ENCODE results near the gene SFTA2. TPM values are rescaled to one million over a fixed set of nuclear protein-coding genes. Genes with fewer than 3 reads are reported as not detected.

Gene SFTA2
- total and polyA plus RNA-seq, 10 of the 15 experiments (the other 5 are each of a cell fraction or from before 2014, with no cell fraction given), result 0.15 to 0.92 (median 0.33) TPM; not detected in 4

DNA sequence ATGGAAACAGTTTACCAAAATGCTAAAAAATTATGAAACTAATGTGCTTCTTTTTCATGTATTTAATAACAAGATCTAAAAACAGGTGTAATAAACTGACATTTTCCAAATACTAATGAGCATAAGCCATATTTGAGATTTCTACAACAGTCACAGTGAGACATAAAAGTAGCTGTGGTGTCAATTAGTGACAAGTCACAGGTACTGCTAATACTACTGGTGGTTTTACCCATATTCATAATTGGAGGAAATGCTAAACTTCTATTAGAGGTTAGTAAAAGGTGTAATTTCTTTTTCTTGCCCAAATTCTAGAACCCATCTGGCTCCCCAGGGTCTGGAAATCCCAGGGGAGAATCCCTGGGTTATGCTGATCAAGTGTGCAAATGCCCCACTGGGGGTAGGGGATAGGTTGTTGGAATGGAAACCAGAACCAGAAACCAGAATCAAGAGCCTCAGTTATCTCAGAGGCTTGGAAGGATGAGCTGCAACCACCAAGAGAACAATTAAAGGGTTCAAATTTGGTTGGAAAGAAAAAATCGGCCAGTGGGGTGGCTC, 31.0 kb downstream of the SFTA2 start (continued):
- TF ChIP-seq, protein P1, sequence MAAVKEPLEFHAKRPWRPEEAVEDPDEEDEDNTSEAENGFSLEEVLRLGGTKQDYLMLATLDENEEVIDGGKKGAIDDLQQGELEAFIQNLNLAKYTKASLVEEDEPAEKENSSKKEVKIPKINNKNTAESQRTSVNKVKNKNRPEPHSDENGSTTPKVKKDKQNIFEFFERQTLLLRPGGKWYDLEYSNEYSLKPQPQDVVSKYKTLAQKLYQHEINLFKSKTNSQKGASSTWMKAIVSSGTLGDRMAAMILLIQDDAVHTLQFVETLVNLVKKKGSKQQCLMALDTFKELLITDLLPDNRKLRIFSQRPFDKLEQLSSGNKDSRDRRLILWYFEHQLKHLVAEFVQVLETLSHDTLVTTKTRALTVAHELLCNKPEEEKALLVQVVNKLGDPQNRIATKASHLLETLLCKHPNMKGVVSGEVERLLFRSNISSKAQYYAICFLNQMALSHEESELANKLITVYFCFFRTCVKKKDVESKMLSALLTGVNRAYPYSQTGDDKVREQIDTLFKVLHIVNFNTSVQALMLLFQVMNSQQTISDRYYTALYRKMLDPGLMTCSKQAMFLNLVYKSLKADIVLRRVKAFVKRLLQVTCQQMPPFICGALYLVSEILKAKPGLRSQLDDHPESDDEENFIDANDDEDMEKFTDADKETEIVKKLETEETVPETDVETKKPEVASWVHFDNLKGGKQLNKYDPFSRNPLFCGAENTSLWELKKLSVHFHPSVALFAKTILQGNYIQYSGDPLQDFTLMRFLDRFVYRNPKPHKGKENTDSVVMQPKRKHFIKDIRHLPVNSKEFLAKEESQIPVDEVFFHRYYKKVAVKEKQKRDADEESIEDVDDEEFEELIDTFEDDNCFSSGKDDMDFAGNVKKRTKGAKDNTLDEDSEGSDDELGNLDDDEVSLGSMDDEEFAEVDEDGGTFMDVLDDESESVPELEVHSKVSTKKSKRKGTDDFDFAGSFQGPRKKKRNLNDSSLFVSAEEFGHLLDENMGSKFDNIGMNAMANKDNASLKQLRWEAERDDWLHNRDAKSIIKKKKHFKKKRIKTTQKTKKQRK (IDR thresholded peaks at IDR 0.05; ENCODE audit: low read depth, low read length), result no peak
- TF ChIP-seq FOXK2 (IDR thresholded peaks at IDR 0.05) (no peak), ESRRA (IDR thresholded peaks at IDR 0.05; ENCODE audit: low read length) (no peak), NFXL1 (IDR thresholded peaks at IDR 0.05; ENCODE audit: borderline replicate concordance) (no peak), JUND (IDR thresholded peaks at IDR 0.05; ENCODE audit: low read depth, low read length) (no peak), BHLHE40 (IDR thresholded peaks at IDR 0.05; ENCODE audit: borderline replicate concordance in 1 of 2, low read depth in 2 of 2, low read length in 1 of 2) (peak; percentile 13 to 19; a peak in 1 of 4 replicates), ETV6 (conservative IDR thresholded peaks at IDR 0.05 in 1 of 2, IDR thresholded peaks at IDR 0.05 in 1 of 2; ENCODE audit: borderline replicate concordance in 1 of 2, low read depth in 1 of 2) (no peak), SIX5 (IDR thresholded peaks at IDR 0.05; ENCODE audit: low read depth, low read length, severe bottlenecking) (no peak), IKZF2 (IDR thresholded peaks at IDR 0.05) (peak; percentile 79), HDGF (IDR thresholded peaks at IDR 0.05) (no peak), MYB (IDR thresholded peaks at IDR 0.05; ENCODE audit: borderline replicate concordance, low read depth, low read length) (no peak), SIN3A (IDR thresholded peaks at IDR 0.05; ENCODE audit: low read depth, low read length) (no peak), MEF2B (IDR thresholded peaks at IDR 0.05; ENCODE audit: partially characterized antibody, poor library complexity, severe bottlenecking) (peak; percentile 94), KLF5 (IDR thresholded peaks at IDR 0.05; ENCODE audit: partially characterized antibody) (no peak)
- TF ChIP-seq, protein P2, sequence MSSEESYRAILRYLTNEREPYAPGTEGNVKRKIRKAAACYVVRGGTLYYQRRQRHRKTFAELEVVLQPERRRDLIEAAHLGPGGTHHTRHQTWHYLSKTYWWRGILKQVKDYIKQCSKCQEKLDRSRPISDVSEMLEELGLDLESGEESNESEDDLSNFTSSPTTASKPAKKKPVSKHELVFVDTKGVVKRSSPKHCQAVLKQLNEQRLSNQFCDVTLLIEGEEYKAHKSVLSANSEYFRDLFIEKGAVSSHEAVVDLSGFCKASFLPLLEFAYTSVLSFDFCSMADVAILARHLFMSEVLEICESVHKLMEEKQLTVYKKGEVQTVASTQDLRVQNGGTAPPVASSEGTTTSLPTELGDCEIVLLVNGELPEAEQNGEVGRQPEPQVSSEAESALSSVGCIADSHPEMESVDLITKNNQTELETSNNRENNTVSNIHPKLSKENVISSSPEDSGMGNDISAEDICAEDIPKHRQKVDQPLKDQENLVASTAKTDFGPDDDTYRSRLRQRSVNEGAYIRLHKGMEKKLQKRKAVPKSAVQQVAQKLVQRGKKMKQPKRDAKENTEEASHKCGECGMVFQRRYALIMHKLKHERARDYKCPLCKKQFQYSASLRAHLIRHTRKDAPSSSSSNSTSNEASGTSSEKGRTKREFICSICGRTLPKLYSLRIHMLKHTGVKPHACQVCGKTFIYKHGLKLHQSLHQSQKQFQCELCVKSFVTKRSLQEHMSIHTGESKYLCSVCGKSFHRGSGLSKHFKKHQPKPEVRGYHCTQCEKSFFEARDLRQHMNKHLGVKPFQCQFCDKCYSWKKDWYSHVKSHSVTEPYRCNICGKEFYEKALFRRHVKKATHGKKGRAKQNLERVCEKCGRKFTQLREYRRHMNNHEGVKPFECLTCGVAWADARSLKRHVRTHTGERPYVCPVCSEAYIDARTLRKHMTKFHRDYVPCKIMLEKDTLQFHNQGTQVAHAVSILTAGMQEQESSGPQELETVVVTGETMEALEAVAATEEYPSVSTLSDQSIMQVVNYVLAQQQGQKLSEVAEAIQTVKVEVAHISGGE (CRISPR knock-in tag; IDR thresholded peaks at IDR 0.05), result no peak
- TF ChIP-seq, protein P3, sequence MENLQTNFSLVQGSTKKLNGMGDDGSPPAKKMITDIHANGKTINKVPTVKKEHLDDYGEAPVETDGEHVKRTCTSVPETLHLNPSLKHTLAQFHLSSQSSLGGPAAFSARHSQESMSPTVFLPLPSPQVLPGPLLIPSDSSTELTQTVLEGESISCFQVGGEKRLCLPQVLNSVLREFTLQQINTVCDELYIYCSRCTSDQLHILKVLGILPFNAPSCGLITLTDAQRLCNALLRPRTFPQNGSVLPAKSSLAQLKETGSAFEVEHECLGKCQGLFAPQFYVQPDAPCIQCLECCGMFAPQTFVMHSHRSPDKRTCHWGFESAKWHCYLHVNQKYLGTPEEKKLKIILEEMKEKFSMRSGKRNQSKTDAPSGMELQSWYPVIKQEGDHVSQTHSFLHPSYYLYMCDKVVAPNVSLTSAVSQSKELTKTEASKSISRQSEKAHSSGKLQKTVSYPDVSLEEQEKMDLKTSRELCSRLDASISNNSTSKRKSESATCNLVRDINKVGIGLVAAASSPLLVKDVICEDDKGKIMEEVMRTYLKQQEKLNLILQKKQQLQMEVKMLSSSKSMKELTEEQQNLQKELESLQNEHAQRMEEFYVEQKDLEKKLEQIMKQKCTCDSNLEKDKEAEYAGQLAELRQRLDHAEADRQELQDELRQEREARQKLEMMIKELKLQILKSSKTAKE (IDR thresholded peaks at IDR 0.05; ENCODE audit: low read depth, poor library complexity, severe bottlenecking), result peak; percentile 52
- TF ChIP-seq, protein P4, sequence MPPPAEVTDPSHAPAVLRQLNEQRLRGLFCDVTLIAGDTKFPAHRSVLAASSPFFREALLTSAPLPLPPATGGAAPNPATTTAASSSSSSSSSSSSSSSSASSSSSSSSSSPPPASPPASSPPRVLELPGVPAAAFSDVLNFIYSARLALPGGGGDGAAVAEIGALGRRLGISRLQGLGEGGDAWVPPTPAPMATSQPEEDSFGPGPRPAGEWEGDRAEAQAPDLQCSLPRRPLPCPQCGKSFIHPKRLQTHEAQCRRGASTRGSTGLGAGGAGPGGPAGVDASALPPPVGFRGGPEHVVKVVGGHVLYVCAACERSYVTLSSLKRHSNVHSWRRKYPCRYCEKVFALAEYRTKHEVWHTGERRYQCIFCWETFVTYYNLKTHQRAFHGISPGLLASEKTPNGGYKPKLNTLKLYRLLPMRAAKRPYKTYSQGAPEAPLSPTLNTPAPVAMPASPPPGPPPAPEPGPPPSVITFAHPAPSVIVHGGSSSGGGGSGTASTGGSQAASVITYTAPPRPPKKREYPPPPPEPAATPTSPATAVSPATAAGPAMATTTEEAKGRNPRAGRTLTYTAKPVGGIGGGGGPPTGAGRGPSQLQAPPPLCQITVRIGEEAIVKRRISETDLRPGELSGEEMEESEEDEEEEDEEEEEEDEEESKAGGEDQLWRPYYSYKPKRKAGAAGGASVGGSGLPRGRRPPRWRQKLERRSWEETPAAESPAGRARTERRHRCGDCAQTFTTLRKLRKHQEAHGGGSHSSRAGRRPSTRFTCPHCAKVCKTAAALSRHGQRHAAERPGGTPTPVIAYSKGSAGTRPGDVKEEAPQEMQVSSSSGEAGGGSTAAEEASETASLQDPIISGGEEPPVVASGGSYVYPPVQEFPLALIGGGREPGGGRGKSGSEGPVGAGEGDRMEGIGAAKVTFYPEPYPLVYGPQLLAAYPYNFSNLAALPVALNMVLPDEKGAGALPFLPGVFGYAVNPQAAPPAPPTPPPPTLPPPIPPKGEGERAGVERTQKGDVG (CRISPR knock-in tag; IDR thresholded peaks at IDR 0.05), result no peak
